Activated T-cell treated with anti-CD3 and anti-CD28 coated beads for 4 hours (primary cell): Measurements from ENCODE around the gene BUB3.

ENCODE experiments used
- DNase-seq: peaks from one replicate; pipeline ENCODE4 v3.0.0-alpha.2; 2020

Gene BUB3

DNA sequence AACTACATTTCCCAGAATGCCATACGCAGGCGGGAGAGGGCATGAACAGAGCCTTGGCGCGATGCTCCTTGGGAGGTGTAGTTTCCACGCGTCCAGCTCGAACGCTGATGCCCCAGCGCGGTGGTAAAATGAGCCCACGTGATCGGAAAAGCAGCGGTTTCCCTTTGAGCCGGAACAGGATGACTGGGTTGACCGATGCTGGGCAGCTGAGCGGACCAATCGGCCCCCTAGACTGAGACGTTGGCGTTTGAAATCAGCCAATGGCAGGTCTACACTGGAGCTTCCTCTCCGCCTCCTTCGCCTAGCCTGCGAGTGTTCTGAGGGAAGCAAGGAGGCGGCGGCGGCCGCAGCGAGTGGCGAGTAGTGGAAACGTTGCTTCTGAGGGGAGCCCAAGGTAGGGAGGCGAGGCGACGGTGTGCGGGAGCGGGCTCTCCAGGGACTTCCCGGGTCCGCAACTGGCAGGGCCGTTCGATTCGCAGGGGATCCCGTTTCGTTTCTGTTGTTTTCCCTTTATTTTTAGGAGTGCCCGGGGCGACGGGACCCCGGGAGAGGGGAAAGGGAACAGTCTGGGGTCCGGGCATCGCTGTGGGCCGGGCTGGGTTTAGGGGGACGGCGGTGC is at the start of gene BUB3:
BUB3 (plus strand) TSS at position 311 of the 619 bp plus-strand sequence. CDS start 516 bp downstream, outside the sequence.
- peak; percentile 88 for DNase-seq

DNA sequence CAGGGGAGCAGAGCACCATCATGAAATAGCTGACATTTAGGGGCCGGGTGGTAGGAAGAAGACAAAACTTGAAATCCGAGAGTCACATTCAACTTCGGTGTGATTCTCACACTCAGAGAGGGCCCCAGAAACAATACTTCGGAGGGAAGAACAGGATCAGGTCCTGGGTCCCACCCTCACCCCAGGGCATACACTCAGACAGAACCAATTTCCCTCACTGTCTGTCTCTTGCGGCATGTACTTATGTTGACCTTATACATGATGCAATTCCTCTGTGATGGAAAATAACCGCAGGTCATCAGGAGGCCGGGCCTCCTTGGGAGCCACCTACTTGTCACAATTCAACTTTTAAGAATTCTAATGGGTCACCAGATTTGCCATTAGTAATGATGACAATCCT is 44.7 kb upstream of the BUB3 start:
- DNase-seq, result no peak

GRCh38 chr10:123117644-123118417 is 36.4 kb upstream of the BUB3 start:
- no peak for DNase-seq

- no peak for DNase-seq
Measured at GRCh38 chr10:123119081-123119480, 35.1 kb upstream of the BUB3 start.

DNA sequence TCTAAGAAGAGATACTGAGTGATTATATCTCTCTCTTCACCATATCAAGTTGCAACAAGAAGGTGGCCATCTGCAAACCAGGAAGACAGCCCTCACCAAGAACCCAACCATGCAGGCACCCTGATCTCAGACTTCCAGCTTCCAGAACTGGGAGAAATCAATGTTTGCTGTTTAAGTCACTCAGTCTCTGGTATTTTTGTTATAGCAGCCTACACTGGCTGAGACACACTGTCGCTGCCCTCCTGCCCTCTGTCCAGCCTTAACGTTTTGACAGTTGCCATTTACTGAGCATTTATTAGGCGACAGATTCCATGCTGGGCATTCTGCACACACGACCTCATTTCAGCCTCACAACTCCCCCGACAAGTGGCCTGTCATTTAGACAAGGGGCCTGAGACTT is 28.0 kb upstream of the BUB3 start:
- DNase-seq, result no peak

- no peak for DNase-seq
Measured at GRCh38 chr10:123129618-123130271, 24.5 kb upstream of the BUB3 start.

- DNase-seq, result peak; percentile 85
Measured at GRCh38 chr10:123132576-123133477, 21.4 kb upstream of the BUB3 start.

DNA sequence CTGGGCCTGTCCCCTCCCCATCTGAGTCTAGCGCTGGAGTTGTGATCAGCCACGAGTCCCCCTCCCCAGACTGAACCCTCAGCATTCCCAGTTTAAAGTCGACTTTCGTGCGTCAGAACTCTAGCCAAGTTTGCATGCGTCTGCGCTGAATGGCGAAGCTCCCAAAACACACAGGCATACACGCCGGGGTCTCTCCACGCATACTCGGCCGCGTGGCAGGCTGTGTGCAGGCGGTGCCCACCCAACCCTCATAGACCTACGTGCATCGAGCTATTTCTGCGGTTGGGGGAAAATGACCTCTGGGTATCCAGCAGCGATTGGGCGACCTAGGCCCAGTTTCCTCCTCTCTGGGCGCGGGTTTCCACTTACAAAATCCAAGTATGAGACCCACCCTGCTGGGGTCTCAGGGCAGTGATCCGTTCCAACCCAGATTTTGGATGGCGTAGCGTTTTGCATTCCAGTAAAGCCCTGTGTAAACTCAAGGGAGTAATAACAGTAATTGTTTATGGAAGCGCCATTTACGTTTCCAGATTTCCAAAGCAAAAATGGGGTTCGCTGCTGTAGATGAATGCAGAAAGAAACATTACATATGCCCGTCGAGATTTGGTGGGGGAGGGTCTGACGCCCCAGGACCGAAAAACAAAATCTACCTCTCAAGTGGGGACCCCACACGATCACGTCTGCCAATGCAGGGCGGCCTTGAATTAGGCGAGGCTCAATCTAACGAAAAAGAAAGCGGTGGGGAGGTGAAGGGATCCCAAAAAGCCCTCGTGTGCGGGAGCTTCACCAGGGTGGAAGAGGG is 20.5 kb upstream of the BUB3 start:
- DNase-seq, result no peak

GRCh38 chr10:123134343-123134914 is 19.8 kb upstream of the BUB3 start:
- DNase-seq, result no peak

DNA sequence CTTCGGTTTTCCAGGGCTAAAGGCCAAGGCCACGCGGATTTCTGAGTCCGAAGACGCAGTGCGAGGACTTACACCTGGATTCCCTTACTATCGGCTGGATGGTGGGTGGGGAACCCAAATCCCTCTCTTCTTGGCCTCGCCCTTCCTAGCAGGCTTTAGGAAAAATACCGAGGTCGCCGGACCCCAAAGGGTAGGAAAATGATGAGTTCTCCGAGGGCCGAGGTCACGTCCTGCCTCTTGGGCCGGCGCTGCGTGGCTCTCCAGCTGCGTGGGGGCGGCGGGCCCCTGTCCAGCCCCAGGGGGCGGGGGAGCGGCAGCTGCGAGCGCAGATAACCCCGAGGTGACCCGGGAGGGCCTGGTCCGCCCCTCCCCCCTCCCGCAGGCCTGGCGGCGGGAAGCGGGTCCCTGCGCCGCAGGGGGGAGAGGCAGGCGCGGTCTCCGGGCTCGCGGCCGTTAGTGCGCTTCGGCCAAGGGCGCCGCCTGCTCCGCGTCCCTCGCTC is 19.2 kb upstream of the BUB3 start:
- DNase-seq, result no peak

- DNase-seq, result no peak
Measured at GRCh38 chr10:123135415-123136141, 18.6 kb upstream of the BUB3 start, which contains the start of gene HMX3. Gene HMX3, plus strand, starts transcription at chr10:123135970. Its CDS starts 81 bp downstream, at chr10:123136051.

DNA sequence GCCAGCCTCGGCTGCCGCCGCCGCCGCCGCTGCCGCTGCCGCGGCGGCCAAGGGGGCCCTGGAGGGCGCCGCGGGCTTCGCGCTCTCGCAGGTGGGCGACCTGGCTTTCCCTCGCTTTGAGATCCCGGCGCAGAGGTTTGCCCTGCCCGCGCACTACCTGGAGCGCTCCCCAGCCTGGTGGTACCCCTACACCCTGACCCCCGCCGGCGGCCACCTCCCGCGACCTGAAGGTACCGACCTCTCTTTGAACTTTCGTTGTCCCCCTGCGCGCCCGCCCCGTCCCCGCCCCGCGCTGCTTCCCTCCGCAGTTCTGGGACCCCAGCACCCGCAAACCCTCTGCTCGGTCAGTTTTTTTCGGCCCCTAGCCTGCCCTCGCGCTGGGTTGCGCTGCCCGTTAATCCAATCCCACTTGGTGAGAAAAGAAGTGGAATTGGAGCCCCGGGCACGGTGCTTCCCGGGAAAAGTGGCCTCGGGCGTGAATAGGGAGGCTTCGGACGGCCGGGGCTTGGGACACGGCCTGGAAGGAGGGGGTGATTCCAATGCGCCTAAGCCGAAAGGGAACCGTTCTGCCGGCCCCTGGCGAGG is 17.9 kb upstream of the BUB3 start:
- DNase-seq, result no peak

DNA sequence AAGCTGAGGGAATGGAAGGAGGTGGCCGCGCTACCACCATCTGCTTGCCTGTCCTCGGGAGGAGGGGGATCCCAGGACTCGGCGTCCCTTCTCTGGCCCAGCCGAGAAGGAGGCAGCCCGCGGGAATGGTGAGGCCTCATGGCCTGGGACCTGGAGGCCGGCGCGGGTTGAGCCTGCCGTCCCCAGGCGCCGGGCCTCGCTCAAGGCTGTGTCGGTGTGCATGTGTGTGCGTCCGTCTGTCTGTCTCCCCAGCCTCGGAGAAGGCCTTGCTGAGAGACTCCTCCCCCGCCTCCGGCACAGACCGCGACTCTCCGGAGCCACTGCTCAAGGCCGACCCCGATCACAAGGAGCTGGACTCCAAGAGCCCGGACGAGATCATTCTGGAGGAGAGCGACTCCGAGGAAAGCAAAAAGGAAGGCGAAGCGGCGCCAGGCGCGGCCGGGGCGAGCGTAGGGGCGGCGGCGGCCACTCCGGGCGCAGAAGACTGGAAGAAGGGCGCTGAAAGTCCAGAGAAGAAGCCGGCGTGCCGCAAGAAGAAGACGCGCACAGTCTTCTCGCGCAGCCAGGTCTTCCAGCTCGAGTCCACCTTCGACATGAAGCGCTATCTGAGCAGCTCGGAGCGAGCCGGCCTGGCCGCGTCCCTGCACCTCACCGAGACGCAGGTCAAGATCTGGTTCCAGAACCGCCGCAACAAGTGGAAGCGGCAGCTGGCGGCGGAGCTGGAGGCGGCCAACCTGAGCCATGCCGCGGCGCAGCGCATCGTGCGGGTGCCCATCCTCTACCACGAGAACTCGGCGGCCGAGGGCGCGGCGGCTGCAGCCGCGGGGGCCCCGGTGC is 17.2 kb upstream of the BUB3 start:
- DNase-seq, result no peak

- no peak for DNase-seq
Measured at GRCh38 chr10:123139165-123139520, 15.1 kb upstream of the BUB3 start.

- DNase-seq, result no peak
Measured at GRCh38 chr10:123139521-123140163, 14.6 kb upstream of the BUB3 start.

DNA sequence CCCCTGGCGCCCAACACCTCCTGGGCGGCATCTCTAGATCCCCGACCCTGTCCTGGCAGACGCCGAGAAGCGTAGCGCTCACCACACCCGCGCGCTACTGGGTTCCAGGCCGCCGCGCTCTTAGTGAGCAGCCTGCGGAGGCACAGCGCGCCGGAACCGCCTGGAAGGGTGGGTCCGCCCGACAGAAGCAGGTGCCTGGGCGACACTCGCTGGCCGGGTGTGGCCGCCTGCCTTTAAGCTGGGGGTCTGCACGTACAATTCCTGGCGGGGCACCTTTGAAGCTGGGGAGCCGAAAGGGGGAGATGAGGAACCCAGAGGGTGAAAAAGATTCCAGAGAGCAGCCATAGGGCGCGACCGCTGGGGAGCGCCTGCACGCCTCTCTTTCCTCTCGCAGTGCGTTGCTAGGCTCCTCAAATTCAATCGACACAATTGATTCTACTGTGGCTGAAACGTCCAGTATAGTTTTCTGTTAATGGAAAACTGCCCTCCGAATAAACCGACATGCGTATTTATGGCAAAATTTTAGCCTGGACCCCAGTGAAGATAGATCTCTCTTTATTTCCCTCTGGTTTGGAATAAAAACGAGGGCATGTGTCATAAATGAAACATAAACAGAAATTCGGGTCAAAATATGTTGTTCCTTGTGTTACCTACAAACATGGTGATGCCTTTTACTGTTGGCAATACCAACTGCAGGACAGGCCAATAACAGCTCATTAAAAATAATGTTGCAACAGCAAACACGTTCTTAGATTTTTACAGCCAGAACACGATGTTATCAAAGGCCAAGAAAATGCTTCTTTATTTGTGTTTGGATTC is 13.8 kb upstream of the BUB3 start:
- no peak for DNase-seq

DNA sequence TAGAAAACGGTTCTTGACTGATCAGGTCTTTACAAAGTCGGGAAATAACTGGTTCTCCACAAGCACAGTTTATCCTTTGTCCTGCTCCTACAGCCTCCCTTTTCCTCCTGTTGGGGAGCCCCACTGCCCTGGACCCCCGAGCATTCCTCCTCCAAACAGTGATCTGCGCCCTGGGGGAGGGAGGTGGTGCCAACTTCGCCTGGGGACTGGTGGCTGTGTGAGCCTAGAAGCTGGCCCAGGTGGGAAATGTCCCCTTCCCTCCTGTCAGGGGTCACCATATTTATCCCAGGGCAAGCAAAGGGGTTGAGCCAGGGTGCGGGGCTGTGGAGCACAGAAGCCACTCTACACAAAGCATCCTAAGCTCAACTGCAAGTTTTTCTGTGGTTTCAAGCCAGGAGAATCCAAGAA is 13.2 kb upstream of the BUB3 start:
- no peak for DNase-seq
